Stimulated activated CD4-positive, alpha-beta T cell treated with anti-CD3 and anti-CD28 coated beads, TNF-alpha, amount 100 ng/mL, for 4 hours (primary cell): ENCODE data around the gene ATP13A3.
"Not testable (repeated sequence)": the region's sequence is repeated elsewhere in the genome, so short reads cannot be mapped to it uniquely, and the experiment has no call there.

ENCODE experiments used
- DNase-seq, 3 experiments: peaks; one replicate each; pipeline ENCODE4 v3.0.0-alpha.2; 2020; ENCODE audit warnings: low read depth in 3 of 3

ATP13A3 gene

DNA sequence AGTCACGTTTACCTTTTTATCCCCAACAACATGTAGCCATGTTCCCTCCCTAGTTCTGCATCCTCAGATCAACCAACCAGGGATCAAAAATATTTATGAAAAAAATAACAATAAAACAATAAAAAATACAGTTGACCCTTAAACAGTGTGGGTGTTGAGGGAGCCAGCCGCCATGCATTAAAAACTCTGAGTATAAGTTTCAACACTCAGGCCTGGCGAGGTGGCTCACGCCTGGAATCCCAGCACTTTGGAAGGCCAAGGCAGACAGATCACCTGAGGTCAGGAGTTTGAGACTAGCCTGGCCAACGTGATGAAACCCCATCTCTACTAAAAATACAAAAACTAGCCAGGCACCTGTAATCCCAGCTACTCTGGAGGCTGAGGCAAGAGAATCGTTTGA is 12.7 kb upstream of the ATP13A3 start:
- DNase-seq = not testable (repeated sequence)

DNA sequence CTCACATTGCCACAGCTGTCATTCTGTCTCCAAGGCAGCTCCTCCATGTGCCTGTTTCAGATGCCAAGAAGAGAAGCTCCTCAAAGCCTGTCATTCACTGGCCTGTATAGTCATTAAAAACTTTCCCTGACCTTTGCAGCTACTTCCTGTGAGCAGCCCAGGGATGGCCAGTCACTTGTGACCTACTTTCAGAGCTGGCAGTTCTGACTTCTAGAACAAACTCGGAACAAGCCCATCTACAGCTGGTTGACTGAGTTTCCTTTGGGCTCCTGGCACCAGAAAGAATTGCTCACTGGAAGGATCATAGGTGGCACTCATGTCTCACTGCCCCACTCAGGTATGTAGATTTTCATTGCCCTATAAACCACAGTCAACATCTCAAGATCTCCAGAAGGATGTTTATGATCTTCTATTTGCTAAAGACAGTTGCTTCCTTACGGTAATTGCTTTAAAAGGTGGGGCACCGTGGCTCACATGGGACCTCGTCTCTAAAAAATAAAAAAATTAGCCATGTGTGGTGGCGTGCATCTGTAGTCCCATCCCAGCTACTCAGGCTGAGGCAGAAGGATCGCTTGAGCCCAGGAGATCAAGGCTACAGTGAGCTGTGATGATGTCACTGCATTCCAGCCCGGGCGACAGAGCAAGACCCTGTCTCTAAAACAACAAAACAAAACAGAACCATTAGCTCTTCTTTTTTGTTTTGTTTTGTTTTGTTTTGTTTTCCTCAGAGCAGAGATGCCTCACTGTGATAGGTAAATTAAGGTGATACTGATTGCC is 11.2 kb upstream of the ATP13A3 start:
- no peak for DNase-seq

DNA sequence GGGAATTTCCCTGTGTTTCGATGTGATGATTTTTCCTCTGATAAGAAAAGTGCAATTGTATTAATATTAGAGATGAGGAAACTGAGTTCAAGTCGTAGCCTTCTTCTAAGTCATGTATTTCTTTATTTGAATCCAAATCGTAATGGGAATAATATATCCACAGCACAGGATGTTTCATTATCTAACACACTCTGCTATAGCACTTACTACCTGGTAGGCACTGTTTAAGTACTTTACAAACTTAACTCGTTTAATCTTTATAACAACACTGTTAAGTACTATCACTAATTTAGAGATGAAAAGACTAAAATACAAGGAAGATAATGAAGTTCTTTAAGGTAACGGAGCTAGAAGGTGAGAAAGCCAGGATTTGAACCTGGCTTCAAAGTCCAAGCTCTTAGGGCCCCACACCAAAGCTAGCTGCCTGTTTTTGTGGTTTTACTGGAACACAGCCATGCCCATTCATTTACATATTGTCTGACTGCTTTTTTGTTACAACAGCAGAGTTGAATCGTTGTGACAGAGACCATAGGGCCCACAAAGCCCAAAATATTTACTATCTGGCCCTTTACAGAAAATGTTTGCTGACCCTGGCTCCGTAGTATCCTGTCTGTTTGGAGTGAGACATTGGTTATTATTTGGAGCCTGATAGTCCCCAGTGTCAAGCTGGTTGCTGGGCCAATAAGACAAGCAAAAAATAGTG is 9.6 kb upstream of the ATP13A3 start:
- no peak for DNase-seq

GRCh38 chr3:194494951-194495374 is 8.2 kb upstream of the ATP13A3 start:
- no peak for DNase-seq

DNA sequence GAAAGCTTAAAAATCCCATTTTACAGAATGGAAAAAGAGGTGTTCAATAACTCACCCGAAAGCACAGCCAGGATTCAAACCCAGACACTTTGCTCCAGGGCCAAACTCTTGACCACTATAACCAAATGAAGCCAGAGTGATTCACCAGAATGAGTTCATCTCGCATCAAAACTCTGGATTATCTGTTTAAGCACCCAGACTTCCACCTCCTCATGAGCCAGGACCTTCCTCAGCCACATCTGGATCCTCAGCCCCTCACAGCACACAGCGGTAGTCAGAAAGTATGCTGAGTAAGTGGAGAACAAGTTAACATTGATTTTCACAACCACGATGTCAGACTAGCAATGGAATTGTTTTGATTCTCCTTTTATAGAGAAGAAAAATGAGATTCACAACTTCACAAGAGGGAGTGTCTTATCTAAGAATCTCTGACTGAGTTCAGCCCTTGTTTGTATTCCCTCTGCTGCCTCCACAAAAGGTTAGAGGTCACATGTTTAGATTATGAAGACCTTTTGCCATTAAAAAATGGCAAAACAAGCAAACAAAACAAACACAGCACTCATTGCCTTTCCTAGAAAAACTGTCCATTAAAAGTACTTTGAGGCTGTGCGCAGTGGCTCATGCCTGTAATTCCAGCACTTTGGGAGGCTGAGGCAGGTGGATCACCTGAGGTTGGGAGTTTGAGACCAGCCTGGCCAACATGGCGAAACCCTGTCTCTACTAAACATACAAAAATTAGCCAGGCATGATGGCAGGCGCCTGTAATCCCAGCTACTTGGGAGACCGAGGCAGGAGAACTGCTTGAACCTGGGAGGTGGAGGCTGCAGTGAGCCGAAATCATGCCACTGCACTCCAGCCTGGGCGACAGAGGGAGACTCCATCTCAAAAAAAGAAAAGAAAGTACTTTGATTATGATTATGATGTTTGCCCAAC is 7.5 kb upstream of the ATP13A3 start:
- not testable (repeated sequence) for DNase-seq

DNA sequence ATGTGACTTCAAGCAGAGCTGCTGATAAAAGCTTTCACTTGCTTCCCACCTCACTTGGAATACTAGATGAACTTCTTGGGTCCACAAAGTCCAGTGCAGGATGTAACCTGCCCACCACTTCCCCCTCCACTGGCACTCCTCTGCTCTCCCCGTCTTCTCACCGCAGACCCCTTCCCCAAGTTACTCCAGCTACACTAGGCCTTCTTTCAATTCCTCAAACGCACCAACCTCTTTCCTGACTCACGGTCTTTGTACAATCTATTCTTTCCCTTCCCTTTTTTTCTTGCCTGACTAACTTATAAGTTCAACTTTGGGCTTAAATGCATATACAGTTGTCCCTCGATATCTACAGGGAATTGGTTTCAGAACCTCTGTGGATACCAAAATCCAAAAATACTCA is 5.2 kb upstream of the ATP13A3 start:
- no peak for DNase-seq

- DNase-seq = no peak
Measured at GRCh38 chr3:194489736-194490612, 3.2 kb upstream of the ATP13A3 start.

GRCh38 chr3:194488055-194488742 is 1.4 kb upstream of the ATP13A3 start:
- no peak for DNase-seq

DNA sequence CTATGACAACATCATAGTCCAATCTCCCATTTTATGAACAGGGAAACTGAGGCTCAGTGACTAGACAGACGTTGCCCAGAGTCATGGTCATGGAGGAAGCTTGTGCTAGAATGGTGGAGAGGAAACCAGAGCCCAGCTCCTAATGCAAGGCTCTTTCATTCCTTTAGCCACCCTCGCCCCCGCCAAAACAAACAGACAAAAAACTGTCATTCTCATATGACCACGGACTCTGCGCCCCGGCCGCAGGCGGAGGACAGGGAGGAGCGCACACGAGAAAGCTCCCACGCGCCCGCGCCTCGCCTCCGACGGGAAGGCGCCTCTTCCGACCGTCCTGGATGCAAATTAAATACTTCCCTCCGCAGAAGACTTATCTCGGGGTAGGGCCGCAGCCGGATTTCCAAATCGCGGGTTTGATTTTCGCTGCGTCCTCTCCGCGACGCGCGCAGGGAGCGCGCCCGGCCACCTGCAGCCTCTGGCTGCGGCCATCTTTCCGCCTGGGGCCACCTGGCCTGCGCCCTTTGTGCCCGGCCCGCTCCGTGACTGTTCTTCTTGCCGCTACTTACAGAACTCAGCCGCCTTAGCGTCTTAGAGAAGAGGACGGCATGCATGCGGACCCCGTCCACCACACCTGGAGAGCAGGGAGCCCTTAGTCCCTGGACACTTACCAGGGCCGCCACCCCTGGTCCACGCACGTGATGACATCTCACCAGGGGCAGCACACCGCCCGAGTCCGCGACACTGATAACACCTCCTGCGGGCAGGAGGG is 670 bp upstream of the ATP13A3 start:
- DNase-seq = no peak

DNA sequence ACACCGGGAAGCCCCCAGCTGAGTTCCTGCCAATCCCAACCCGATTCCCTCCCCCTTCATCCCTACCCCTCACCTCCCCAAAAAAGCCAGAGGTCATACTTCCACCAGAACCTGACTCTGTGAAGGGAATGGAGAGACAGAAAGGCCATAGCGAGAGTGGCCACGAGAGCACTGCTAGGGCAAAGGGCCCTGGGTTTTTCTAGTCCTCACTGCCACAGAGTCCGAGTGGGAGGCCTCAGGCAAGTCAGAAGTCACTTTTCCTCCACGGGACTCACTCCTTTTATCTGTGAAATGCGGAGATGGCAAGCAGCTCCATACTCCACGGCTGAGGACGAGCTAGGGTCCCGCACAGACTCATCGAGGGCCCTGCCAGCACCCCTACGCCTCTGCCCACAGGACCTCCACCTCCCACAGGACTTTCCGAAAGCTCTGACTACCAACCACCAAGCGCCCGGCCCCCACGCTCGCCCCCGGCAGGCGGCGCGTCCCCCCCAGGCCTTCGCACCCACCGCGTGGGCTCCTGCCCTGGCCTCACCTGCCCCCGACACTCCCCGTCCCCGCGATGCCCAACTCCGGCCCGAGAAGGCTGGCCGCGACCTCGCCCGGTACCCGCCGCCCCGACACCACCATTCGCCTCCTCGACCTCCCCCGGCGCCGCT is 792 bp downstream of the ATP13A3 start:
- peak in 2 of 3 experiments; percentile 65 to 67 for DNase-seq

DNA sequence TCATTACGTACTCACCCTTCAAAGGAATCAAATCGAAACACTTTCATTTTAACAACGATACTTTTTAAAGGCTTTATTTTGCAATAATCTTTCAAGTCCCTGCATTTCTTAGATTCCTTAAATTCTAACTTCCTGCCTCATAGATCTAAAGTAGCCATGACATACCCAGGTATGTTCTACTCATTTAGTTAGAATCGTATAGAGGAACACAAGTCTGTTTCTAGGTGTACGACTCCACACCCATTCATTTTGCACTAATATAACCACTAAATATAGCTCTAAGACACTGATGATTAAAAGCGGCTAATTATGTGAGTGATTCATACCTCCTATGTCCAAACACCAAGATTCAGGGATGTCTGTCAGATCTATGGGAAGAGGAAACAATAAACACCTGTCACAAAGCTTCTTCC is 1.3 kb downstream of the ATP13A3 start:
- DNase-seq = no peak

DNA sequence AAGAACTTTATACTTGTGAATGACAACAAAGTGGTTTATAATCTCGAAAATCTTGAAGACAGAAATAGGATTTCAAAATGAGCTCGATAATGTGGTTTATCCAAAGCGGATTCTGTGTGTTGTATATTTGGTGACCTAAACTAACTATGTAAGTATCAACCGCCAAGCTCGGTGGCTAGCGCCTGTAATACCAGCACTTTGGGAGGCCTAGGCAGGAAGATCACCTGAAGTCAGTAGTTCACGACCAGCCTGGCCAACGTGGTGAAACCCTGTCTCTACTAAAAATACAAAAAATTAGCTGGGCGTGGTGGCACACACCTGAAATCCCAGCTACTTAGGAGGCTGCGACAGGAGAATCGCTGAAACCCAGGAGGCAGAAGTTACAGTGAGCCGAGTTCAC is 2.2 kb downstream of the ATP13A3 start:
- no peak for DNase-seq

GRCh38 chr3:194483850-194484249 is 3.0 kb downstream of the ATP13A3 start:
- DNase-seq = no peak

DNA sequence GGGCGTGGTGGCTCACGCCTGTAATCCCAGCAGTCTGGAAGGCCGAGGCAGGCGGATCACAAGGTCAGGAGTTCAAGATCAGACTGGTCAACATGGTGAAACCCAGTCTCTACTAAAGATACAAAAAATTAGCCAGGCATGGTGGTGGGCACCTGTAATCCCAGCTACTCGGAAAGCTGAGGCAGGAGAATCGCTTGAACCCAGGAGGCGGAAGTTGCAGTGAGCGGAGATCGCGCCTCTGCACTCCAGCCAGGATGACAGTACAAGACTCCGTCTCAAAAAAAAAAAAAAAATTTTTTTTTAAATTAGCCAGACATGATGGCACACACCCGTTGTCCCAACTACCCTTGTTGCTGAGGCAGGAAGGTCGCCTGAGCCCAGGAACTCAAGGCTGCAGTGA is 4.0 kb downstream of the ATP13A3 start:
- DNase-seq = not testable (repeated sequence)

DNA sequence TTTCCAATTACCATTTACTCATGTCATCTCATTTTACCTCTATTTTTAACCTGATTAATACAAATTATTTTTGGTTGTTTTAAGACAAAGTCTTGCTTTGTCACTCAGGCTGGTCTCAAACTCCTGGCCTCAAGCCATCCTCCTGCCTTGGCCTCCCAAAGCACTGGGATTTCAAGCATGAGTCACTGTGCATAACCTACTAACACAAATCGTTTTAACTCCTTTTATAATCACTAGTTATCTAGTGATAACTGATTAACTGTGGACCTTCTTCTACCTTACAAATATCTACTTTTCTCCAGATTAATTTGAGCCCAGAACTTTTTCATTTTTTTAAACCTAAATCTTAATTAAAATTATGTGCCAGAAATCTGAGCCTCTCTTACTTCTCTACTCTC is 4.6 kb downstream of the ATP13A3 start:
- no peak for DNase-seq

DNA sequence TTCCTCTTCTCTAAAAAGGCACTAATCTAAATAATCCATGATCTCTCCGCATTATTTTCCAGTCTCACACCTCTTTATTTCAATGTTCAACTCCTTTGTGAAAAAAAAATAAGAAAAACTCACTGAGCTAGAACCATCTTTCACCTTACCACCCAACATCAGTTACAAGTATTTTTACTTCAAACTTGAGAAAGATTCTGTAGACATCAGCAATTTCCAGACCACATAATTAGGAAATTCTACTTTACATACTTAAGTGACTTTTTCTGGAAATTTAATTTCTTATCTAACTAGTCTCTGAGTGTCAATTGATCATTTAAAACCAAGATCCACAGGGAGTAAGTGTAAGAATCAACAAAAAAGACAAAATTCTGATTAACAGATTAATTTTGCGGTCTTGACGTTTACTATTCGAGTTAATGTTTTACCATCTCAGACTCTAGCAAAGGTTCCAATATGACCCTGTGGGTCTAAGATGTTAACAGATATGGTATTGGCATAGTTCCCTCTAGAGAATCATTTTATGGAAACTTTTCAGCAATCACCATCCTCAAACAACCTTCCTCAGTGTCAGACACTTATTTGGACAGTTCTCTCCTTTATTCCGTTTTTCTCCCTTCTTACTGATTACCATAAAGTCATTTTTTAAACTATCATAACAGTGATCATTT is 5.1 kb downstream of the ATP13A3 start:
- no peak for DNase-seq

GRCh38 chr3:194481103-194481502 is 5.7 kb downstream of the ATP13A3 start:
- no peak for DNase-seq

DNA sequence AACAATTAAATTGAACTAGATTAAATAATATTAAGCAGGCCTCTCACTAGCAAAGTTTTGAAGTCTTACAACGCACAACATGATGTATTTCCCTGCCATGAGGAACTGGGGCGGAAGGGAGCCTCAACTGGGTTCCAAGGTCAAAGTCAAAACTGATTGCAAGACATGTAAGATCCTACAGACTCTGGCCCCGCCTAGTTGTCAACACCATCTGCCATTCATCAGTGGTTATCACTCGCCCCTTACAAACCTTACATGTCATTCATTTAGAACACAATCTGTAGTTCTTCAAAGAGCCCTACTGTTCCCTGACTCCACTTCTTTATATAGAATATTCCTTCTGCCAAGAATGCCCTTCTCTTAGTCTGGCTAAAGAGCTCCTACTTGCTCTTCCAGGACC is 10.0 kb downstream of the ATP13A3 start:
- DNase-seq = no peak

DNA sequence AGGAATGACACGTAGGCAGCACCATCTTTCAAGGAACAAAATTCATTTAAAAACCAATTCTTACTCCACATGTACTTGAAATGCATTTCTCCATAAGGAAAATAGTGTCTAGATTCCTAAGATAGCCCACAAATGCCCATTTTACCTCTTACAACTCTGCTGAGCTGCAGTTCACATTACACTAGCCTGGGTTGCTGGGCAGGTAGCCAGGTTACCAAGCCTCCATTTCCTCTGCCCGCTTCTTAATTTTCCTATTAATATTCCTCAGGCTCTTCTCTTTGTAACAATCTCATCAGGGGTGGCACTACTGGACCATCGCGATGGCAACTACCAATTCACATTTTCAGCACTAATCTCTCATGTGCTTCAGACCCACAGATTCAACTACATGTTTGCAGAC is 10.8 kb downstream of the ATP13A3 start:
- DNase-seq = no peak
